Stimulated activated naive CD8-positive, alpha-beta T cell treated with anti-CD3 and anti-CD28 coated beads, Interleukin-15, Interleukin-2, amounts not matched to agents 100 U/mL and 50 U/mL, for 24 hours (primary cell): ENCODE measurements around the gene NMUR1.
"Not testable (repeated sequence)": the region's sequence is repeated elsewhere in the genome, so short reads cannot be mapped to it uniquely, and the experiment has no call there.

Source experiments
- ATAC-seq: fragments of 150-1000 bp; cut with Tn5 transposase; one replicate; pipeline ENCODE4 v1.10.0; 2021
- DNase-seq: peaks from one replicate; pipeline ENCODE4 v3.0.0; 2021

NMUR1 gene, protein sequence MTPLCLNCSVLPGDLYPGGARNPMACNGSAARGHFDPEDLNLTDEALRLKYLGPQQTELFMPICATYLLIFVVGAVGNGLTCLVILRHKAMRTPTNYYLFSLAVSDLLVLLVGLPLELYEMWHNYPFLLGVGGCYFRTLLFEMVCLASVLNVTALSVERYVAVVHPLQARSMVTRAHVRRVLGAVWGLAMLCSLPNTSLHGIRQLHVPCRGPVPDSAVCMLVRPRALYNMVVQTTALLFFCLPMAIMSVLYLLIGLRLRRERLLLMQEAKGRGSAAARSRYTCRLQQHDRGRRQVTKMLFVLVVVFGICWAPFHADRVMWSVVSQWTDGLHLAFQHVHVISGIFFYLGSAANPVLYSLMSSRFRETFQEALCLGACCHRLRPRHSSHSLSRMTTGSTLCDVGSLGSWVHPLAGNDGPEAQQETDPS

DNA sequence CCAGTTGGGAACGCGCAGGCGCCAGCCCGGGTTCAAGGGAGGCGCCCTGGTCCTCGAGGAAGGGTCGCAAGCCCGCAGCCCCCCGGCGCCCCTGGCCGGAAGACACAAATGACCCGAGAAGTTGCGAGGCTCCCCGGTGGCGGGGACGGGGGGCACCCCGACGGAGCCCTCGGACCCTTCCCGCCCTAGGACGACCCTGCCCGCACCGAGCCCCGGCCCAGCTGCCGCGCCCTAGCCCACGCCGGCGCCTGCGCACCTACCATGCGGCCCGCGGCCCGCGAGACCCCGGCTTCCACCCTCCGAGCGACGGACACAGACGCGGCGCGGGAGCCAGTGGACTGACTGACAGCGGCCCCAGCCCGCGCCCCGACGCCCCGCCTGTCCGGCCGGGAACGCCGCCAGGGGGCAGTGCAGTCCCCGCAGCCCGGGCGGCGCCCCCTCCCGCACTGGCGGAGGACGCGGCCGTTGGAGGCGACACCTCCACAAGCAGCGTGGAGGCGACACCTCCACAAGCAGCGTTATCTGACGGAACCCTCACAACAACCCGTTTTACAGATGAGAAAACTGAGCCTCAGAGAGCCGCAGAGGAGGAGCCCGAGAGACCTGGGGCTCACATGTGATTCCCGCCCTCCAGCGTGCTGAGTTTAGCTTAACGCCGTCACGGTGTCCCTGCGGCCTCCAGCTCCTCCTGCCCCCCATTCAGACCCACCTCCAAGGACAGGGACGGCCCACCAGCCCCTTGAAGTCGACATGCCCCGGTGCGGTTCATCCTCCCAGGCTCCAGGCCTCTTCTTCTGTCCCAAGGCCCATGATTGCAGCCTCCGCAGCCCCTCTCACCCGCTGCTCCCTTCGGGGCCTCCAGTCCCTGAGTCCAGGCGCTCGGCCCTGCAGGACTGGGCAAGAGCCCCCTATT is at the start of gene NMUR1:
Gene NMUR1 (minus strand): TSS at position 347 of the 913 bp plus-strand sequence. CDS start 84 bp downstream, at position 263.
- DNase-seq (peak; percentile 83), ATAC-seq (peak; percentile 84)

DNA sequence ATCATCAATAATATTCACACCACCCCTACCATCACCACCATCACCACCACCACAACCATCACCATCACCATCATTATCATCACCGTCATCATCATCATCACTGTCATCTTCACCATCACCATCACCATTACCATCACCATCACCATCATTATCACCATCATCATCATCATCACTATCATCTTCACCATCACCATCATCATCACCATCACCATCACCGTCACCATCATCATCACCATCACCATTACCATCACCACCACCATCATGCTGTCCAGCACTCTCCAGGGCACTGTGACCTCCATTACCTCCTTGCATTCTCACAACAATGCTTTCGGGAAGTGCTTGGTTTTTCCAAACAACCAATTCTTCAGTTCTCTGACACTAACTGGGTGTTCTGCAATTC is 49.3 kb upstream of the NMUR1 start:
- DNase-seq = no peak
- ATAC-seq = no peak

DNA sequence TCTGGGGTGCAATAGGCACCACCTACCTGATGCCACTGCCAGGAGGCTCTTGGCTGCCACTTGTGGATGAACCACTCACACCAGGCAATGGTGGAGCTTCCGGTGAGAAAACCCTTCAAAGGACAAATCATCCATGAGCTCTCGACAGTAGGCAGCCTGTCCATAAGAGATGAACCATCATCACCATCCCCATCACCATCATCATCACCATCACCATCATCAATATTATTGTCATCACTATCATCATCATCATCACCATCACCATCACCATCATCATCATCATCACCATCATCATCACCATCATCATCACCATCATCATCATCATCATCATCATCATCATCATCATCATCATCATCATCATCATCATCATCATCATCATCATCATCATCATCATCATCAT is 48.4 kb upstream of the NMUR1 start:
- not testable (repeated sequence) for DNase-seq, ATAC-seq

DNA sequence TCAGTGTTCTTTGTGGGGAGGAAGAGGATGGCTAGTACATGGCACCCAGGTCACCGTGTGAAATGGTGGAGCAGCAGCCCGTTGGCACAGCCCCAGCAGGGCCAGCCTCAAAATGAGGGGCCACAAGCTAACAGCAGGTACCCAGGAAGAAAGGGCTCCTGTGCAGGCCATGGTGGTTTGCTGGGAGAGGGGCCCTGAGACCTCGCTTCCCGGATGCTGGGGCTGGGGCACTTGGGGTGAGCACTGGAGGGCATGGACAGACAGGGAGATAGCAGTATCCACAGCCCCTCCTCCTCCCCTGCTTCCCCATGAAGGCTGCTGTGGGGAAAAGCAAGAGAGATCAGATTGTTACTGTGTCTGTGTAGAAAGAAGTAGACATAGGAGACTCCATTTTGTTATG is 46.2 kb upstream of the NMUR1 start:
- no peak for DNase-seq
- no peak for ATAC-seq

DNA sequence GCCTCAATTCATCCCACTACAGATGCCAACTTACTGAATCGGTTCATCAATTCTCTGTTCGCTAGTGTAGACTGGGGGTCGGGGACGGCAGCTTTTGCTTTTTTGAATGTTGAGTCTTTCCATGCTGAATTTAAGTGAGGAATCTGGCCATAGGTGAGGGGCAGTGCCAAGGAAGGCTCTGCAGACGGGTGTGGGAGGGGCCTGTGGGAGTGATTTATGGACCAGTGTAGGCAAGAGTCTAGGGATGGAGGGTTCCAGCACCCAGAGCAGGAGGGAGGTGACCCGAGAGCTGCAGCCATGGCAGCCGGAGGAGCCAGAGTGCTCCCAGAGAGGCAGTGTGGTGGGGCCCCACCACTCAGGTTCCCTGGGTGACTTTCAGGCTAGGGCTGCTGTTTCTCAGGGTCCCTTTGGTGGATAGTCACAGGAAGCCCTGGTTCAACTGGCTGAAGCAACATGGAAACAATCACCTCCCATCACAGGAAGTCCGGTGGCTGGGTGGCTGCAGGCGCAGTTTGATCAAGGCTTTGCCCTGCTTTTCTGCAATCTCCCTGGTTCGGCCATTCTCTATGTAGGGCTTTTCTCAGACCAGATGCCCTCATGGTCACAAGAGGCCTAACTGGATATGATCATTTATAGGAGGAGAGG is 45.5 kb upstream of the NMUR1 start:
- ATAC-seq = peak; percentile 9
- DNase-seq = no peak

DNA sequence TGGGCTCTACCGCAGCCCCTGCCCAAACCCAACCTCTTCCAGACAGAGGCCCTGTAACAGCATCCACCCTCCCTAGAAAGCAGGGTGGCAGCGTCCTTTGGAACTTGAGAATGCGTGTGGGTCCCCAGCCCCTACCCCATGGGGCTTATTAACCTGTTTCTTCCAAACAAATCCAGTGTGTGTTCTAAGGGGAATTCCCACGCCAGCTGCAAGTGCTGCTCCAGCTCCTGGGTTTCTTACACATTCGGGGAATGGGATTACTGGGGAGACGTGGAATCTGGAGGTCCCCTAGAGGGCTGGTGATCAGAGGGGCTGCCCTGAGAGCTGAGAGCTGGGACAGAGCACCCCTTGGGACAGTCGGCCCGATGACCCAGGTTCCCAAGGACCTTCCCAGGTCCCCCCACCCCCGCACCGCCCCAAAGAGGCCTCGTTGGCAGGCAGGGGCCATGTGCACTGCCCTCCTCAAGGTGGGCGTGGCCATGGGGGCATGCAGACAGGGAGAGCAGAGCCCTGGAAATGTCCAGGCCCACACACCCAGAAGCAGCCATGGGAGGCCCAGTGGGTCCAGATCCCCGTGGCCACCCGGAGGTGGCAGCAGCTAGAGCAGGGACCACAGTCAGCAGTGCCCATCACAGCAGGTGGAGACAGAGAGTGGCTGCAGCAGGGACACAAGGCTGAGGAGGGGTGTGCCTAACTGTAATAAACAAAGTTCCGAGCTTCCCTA is 43.6 kb upstream of the NMUR1 start:
- DNase-seq (no peak), ATAC-seq (no peak)

DNA sequence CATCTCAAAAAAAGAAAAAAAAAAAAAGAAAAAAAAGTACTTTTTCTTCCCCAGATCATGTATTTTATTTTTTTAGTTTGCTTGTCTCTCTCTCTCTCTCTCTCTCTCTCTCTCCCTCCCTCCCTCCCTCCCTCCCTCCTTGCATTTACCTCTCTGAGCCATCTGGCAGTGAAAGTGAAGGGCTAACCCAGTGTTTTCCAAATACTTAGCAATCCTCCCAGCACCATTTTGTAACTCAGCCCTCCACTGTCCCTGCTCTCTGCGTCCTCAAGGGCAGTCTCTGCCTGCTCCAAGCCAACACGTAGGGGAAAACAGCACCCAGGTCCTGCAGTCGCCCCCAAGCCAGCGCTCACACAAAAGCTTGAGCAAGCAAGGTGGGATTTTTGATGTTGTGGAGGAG is 42.9 kb upstream of the NMUR1 start:
- no peak for DNase-seq
- ATAC-seq = no peak

DNA sequence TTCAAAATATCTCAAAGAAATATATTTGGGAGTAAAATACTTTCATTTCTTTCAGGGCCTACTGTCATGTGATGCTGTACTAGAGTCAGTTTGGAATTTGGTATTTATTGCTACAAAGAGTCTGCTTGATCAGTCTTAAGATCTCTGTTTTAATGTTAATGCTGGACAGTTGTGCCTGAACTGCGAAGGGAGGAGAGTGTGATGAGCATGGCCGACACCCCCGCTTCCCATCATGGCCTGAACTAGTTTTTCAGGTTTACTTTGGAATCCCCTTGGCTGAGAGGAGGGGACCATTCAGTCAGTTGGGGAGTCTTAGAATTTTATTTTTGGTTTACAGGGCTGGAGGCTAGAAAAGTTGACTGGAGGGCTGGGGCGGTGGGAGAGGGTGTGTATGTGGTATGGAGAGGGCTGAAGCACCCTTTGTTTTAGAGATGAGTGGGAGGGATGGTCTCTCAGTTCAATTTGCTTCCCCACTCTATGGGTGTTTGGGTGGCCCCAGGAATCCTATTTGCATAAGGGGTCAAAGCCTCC is 41.5 kb upstream of the NMUR1 start:
- ATAC-seq = no peak

DNA sequence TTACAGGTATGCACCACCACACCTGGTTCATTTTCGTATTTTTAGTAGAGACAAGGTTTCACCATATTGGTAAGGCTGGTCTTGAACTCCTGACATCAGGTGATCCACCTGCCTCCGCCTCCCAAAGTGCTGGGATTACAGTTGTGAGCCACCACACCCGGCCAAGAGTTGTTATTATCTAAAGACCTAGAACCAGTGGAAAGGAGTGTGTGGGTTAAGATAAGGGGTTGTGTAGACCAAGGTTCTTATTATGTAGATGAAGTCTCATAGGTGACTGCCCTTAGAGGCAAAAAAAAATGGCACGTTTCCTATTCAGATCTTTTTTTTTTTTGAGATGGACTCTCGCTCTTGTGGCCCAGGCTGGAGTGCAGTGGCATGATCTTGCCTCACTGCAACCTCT is 40.7 kb upstream of the NMUR1 start:
- ATAC-seq, DNase-seq: not testable (repeated sequence)

More for the DNA sequence above, 41.5 kb upstream of the NMUR1 start:
- no peak for DNase-seq

DNA sequence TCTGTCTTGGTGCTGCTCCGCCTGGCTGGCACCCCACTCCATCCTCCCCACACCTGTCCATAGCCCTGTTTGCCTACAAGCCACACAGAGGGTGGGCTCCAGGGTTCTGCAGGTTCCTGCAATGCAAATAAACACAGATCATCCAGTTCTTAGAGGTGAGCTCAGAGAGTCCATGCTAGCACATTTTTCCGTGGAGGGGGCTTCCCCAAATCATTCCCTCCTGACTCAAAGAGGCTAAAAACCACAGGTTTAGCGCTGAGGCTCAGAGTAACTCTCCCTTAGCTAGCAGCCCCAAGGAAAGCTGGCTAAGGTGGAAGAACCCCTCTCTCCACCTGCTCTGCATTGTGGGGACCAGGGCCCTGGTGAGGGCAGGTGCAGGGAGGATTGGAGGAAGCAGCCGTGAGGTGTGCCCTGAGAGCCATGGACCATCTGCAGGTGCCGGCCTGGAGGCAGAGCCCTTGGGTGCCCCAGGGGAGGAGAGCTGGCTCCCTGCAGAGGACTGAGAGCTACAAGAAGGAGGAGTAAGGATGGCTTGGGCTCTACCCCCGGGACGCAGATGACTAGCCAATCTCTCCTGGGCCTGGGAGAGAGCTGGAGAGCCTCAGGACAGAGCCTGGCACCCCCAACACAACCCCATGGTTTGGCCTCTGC is 38.7 kb upstream of the NMUR1 start:
- DNase-seq (peak; percentile 41), ATAC-seq (peak; percentile 96)

DNA sequence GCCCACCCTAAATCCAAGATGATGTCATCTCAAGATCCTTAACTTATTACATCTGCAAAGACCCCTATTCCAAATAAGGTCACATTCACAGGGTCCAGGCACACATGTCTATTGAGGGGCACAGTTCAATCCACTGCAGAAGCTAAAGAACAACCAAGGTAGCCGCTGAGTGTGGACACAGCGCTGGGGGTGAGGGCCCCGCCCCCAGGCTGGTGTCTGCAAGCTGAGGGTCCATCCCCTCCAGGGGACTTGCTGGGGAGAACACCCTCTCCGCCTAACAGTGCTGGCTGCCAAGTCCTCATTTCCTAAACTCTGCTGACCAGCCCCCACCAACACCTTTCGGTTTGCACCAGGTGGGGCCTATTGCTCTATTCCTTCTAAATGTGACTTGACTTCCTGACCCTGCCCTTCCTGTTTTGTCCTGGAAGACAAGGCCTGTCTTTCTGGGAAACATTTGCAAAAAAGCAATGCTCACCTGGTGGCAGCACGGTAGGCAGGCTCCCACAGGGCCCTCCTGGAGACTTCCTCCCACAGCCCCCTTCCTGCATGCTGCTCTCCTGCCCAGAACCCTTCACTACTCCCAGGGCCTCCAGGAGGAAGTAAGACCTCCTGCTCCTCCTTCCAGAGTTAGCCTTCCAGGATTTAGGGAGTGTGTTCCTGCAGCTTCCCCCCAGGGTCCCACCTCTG is 38.0 kb upstream of the NMUR1 start:
- no peak for ATAC-seq
- DNase-seq = no peak

DNA sequence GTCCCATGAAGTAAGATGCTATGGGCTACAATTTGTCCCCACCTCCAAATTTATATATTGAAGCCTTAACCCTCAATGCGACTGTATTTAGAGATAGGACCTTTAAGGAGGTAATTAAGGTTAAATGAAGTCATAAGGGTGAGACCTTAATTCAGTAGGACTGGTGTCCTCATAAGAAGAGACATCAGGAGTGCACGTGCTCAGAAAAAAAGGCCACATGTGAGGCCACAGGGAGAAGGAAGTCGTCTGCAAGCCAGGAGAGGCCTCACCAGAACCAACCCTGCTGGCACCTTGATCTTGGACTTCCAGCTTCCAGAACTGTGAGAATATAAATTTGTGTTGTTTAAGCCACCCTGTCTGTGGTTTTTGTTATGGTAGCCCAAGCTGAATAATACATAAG is 36.9 kb upstream of the NMUR1 start:
- no peak for ATAC-seq
- no peak for DNase-seq

DNA sequence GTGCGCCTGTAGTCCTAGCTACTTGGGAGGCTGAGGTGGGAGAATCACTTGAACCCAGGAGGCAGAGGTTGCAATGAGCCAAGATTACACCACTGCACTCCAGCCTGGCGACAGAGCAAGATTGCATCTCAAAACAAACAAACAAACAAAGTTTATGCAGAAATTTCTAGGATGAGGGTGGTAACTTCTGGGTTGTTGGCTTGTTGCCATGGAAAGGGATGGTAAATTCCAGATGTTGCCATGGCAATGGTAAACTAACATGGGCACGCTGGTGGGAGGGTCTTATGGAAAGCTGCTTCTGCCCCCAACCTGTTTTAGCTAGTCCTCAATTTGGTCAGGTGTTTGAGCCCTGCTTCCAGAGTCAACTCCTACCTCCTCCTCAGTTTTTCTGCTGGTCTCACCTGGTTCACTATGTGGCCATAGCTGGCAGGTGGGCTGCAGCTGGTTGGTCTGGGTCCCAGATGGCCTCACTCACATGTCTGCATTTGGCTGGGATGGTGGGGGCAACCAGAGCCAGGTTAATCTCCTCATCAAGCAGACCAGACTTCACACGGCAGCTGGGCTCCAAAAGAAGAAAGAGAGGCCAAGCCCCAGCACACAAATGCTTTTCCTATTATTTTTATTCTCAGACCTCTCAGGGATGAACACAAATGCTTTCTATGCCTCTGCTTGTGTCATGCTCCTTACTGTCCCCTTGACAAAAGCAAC is 35.8 kb upstream of the NMUR1 start:
- ATAC-seq (no peak), DNase-seq (no peak)

DNA sequence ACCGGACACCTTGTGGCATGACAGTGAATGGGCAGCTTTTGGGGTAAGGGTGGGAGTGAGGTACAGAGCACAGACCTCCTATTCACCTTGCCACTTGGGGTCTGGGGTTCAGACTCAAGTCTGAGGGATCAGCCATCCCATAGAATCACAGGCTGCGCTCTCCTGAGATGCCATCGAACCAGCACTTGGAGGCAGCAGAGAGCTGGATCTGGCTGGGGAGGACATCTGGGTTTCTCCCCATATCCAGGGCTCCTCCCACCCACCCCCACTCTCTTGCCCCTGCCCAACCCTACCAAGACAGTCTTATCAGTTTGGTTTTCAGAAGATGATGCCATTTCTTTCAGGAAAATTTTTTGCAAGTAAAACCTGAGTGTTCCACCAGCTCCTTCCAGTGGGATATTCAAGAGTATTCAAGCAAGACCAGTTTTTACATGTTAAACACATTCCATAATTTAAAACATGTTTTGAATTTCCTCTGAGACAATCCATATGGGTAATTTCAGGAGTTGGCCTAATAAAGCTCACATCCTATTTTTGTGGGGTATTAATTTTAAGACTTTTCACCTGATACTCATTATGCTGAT is 33.2 kb upstream of the NMUR1 start:
- DNase-seq (peak; percentile 64), ATAC-seq (peak; percentile 84)

DNA sequence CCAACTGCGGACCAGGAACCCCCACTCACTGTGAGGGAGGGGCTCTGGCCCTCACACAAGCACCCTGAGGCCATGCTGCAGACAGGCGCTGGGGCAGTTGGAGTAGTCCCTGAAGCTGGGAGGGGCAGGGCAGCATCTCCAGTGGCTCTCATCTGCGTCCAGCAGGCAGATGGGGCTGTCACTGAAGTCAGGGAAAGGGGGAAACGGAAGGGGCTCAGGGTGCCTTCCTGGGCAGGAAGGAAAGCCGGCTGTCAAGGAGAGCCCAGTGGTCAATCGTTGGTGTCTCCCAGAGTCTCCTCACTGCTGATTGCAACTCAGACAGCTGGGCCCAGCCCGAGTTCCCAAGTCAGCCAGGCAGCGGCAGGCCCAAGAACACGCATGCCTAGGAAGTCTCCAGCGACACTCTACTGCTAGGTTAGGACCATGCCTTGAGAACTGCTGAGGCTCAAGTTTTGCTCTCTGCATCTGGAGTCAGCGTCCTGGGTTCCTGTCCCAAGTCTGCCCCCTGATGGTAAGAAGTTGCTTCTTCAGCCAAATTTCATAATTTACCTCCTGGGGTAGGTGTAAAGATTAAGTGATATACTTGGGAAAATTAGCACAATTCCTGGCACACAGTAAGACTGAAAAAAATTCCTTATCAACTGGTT is 27.4 kb upstream of the NMUR1 start:
- peak; percentile 90 for ATAC-seq
- DNase-seq = peak; percentile 49

DNA sequence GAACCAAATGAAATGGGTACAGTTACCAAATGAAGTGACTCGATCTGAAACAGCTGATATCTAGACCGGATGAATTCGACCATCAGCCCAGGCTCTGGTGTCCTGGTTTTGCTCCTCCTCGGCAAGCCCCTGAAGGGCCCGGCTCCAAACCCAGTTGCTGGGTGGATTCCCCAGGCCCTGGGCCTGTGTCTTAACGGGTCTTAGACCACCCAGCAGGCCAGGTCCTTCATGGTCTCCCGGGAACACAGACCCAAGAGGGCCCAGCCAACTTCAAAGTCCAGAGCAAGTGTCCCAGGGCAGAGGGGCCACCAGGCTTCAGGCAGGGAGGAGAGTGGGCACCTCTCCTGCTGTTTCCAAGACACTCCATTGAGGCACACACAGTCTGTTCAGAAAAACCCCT is 26.7 kb upstream of the NMUR1 start:
- no peak for ATAC-seq
- no peak for DNase-seq

DNA sequence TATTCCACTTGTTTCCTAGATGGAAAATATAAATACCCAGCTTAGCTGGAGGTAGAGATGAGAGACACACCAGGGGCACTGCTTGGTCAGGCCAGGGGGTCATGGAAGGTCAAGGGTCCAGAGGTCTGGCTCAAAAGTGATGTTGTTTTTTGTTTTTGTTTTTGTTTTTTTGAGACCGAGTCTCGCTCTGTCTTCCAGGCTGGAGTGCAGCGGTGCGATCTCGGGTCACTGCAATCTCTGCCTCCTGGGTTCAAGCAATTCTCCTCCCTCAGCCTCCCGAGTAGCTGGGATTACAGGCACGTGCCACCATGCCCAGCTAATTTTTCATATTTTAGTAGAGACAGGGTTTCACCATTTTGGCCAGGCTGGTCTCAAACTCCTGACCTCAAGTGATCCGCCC is 26.3 kb upstream of the NMUR1 start:
- ATAC-seq = not testable (repeated sequence)

DNA sequence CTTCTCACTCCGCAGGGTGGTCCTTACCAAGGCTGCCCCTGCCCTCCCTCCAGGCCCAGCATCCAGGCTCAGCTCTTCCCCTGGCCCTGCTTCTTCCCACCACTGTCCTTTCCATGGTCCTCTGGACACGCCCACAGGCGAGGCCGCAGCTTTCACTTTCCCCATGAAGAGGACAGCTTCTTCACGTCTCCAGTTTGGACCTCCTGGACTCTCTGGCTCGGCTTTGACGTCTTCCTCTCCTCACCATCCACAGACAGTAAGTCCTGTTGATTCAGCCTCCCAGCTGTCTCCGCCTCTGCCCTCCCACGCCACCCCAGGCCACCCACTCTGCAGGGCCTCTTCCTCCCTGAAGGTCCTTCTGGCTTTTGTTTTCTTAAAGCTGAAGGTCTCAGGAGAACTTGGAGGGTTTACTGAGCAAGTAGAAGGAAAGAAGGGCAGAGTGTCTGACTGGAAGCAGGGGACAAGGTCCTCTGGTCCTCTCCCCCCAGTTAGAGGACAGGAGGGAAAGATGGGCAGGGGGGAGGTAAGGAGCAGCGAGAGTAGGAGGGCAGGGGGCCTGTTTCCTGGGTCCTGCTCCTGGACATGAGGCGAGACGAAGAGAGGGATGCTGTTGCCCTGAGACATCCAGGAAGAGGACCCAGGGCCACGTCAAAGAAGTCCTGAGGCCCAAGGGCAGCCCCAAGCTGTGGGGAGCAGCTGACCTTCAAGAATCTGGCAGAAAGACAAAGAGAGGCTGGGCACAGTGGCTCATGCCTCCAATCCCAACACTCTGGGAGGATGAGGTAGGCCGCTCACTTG is 24.7 kb upstream of the NMUR1 start:
- DNase-seq (peak; percentile 11), ATAC-seq (no peak)

More for the DNA sequence above, 26.3 kb upstream of the NMUR1 start:
- DNase-seq = not testable (repeated sequence)
